ENCODE data around the gene LIAS. TPM values are rescaled to one million over a fixed set of nuclear protein-coding genes. Genes with fewer than 3 reads are reported as not detected.

Gene LIAS
- total and polyA plus RNA-seq, 2 of the 13 experiments (the other 11 are each of a cell fraction or from before 2014, with no cell fraction given), result 16.0 to 16.6 TPM

GRCh38 chr4:39415678-39416283, 43.1 kb upstream of the LIAS start (continued):
- TF ChIP-seq ZBTB40 (IDR thresholded peaks at IDR 0.05), result no peak
- TF ChIP-seq ZBTB40 (CRISPR knock-in tag; IDR thresholded peaks at IDR 0.05), result no peak
- TF ChIP-seq ZSCAN31 (CRISPR knock-in tag; IDR thresholded peaks at IDR 0.05; ENCODE audit: low read depth), result no peak
- TF ChIP-seq ZNF646 (CRISPR knock-in tag; IDR thresholded peaks at IDR 0.05), result peak; percentile 84; the same call in 1 of the 2 replicates
- peak in 1 of 2 experiments; percentile 81; a peak in 2 of 4 replicates for TF ChIP-seq ATF4 (CRISPR knock-in tag; IDR thresholded peaks at IDR 0.05)
- no peak for TF ChIP-seq ZNF326 (CRISPR knock-in tag; IDR thresholded peaks at IDR 0.05; ENCODE audit: borderline replicate concordance)
- TF ChIP-seq ZNF382 (CRISPR knock-in tag; IDR thresholded peaks at IDR 0.05; ENCODE audit: borderline replicate concordance), result no peak
- TF ChIP-seq ZNF550 (CRISPR knock-in tag; IDR thresholded peaks at IDR 0.05; ENCODE audit: borderline replicate concordance), result no peak
- TF ChIP-seq KDM5B (CRISPR knock-in tag; IDR thresholded peaks at IDR 0.05; ENCODE audit: borderline replicate concordance), result no peak

All from HepG2 (cell line).